ENCODE results near the gene NTN3.
A peak's percentile ranks its signal among the peaks of the same experiment; 100 is the strongest.

The NTN3 gene

DNA sequence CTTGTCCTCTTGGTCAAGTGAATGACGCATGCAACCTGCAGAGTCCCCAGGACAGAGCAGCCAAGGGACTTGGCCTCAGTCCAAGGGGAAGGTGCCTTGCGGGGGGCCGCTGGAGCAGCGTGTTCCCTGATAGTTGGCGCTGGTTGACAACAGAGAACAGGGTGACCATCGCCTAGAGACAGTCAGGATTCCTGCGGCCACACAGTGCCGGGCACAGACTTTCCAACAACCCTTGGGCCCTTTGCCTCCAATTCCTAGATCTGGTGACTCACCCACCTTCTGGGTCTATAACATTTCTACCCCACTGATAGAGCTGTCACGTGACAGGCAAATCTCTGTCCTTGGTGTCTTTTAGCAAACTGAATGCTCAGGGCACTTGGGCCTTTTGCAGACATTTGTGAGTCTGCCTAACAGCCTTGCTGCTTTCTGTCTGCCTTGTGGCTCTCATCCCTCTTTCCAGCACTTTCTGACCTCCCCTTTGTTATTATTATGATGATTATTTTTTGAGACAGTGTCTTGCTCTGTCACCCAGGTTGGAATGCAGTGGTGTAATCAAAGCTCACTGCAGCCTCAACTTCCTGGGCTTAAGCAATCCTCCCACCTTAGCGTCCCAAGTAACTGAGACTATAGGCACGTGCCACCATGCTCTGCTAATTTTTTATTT, 23.0 kb upstream of the NTN3 start:
- Histone ChIP-seq H3K9me3 (replicated peaks; ENCODE audit: low read length) (no peaks in the 10 kb centered on the region), H3K27me3 (ENCODE audit: control insufficient read depth, insufficient read depth, low read length) (no peaks in the 10 kb centered on the region), H3K9ac (ENCODE audit: low read depth, low read length) (no peak overlapping the region), H3K4me3 (ENCODE audit: low read length) (no peak overlapping the region), H3K36me3 (ENCODE audit: insufficient read depth, low read length) (peaks cover 58% of the 10 kb centered on the region), H3K4me2 (ENCODE audit: low read length) (no peak overlapping the region), H3K4me1 (ENCODE audit: control insufficient read depth, insufficient read depth, low read length) (peaks cover 4% of the 10 kb centered on the region)

DNA sequence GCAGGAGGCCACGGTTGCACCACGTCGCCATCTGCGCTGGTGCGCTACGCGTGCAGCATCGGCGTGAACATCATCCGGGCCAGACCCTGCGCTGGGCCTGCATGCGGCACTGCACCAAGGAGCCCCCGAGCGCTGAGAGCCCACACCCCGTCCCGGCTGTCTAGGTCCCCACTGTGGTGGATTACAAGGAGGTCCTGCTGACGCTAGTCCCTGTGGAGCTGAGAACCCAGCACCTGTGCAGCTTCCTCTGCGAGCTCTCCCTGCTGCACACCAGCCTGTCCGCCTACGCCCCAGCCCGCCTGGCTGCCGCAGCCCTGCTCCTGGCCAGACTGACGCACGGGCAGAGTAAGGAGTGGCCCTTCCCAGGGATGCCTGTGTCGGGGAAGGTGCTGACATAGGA, 22.0 kb upstream of the NTN3 start:
- peaks cover 4% of the 10 kb centered on the region for H3K4me1 ChIP-seq (ENCODE audit: control insufficient read depth, insufficient read depth, low read length)
- no peak overlapping the region for H3K9ac ChIP-seq (ENCODE audit: low read depth, low read length)
- no peaks in the 10 kb centered on the region for H3K27me3 ChIP-seq (ENCODE audit: control insufficient read depth, insufficient read depth, low read length)
- H3K4me2 ChIP-seq (ENCODE audit: low read length), result no peak overlapping the region
- H3K9me3 ChIP-seq (replicated peaks; ENCODE audit: low read length), result no peaks in the 10 kb centered on the region
- H3K36me3 ChIP-seq (ENCODE audit: insufficient read depth, low read length), result peaks cover 63% of the 10 kb centered on the region
- H3K4me3 ChIP-seq (ENCODE audit: low read length), result no peak overlapping the region

DNA sequence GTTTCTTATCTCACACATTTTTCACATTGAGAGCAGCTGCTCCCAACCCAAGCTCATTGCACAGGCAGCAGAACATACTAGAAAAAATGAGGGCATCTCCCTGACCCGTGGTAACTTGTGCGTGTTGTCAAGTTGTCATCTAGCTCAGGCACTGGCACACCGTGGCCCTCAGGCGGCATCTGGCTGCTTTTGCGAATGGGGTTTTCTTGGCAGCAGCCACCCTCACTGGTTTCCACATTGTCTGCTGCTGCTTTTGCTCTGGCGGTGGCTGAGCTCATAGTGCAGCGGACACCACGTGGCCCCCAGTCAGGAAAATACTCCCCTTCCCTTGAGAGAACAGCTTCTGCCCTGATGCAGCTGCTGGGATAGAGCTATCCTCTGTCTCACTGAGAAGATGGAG, 20.6 kb upstream of the NTN3 start:
- Histone ChIP-seq H3K36me3 (ENCODE audit: insufficient read depth, low read length) (peaks cover 53% of the 10 kb centered on the region), H3K9me3 (replicated peaks; ENCODE audit: low read length) (no peaks in the 10 kb centered on the region), H3K4me3 (ENCODE audit: low read length) (no peak overlapping the region), H3K4me2 (ENCODE audit: low read length) (no peak overlapping the region), H3K9ac (ENCODE audit: low read depth, low read length) (no peak overlapping the region), H3K27me3 (ENCODE audit: control insufficient read depth, insufficient read depth, low read length) (no peaks in the 10 kb centered on the region), H3K4me1 (ENCODE audit: control insufficient read depth, insufficient read depth, low read length) (peaks cover 4% of the 10 kb centered on the region)

DNA sequence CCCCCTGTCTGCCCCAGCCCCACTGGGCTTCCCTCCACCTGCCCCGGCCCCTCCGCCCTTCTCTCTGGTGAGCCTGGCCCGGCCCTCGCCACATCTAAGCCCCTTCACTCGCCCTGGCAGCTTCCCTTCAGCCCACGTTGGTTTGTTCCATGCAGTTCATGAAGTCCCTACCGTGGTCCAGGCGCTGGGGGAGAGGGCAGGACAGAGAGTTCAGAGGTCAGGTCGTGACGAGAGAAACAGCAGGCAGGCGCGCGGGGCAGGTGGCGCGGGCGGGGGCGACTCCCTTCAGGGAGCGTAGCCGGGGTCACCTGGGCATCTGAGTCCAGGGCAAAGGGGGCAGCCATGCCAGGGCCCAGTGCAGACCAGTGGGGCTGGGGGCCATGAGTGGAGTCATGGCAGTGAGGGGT, 20.1 kb upstream of the NTN3 start:
- no peak overlapping the region for H3K9ac ChIP-seq (ENCODE audit: low read depth, low read length)
- no peak overlapping the region for H3K4me3 ChIP-seq (ENCODE audit: low read length)
- H3K9me3 ChIP-seq (replicated peaks; ENCODE audit: low read length), result no peaks in the 10 kb centered on the region
- peaks cover 55% of the 10 kb centered on the region for H3K36me3 ChIP-seq (ENCODE audit: insufficient read depth, low read length)
- H3K4me1 ChIP-seq (ENCODE audit: control insufficient read depth, insufficient read depth, low read length), result peaks cover 4% of the 10 kb centered on the region
- H3K27me3 ChIP-seq (ENCODE audit: control insufficient read depth, insufficient read depth, low read length), result no peaks in the 10 kb centered on the region
- H3K4me2 ChIP-seq (ENCODE audit: low read length), result no peak overlapping the region

GRCh38 chr16:2451851-2452320, 19.2 kb upstream of the NTN3 start:
- H3K36me3 ChIP-seq (ENCODE audit: insufficient read depth, low read length), result peaks cover 55% of the 10 kb centered on the region

DNA sequence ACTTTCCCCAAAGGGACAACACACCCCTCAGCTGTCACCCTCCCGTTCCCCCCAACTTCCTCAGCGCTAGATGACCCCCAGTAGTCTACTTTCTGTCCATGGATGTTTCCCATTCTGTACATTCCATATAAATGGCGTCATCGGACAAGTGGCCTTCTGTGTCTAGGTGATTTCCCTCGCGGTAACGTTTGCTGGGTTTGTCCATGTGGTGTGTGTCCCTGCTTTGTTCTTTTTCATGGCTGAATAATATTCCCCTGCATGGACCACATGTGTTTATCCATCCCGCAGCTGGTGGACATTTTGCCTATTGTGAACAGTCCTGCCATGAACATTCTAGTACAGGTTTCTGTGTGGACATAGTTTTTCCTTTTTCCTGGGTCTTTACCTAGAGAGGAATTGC, 18.4 kb upstream of the NTN3 start:
- Histone ChIP-seq H3K4me2 (ENCODE audit: low read length) (no peak overlapping the region), H3K27me3 (ENCODE audit: control insufficient read depth, insufficient read depth, low read length) (no peaks in the 10 kb centered on the region), H3K4me3 (ENCODE audit: low read length) (no peak overlapping the region), H3K4me1 (ENCODE audit: control insufficient read depth, insufficient read depth, low read length) (peaks cover 3% of the 10 kb centered on the region), H3K9me3 (replicated peaks; ENCODE audit: low read length) (no peaks in the 10 kb centered on the region), H3K9ac (ENCODE audit: low read depth, low read length) (no peak overlapping the region), H3K36me3 (ENCODE audit: insufficient read depth, low read length) (peaks cover 58% of the 10 kb centered on the region)

More at GRCh38 chr16:2451851-2452320, 19.2 kb upstream of the NTN3 start:
- H3K27me3 ChIP-seq (ENCODE audit: control insufficient read depth, insufficient read depth, low read length), result no peaks in the 10 kb centered on the region
- peaks cover 4% of the 10 kb centered on the region for H3K4me1 ChIP-seq (ENCODE audit: control insufficient read depth, insufficient read depth, low read length)
- no peak overlapping the region for H3K4me2 ChIP-seq (ENCODE audit: low read length)
- no peak overlapping the region for H3K4me3 ChIP-seq (ENCODE audit: low read length)
- H3K9me3 ChIP-seq (replicated peaks; ENCODE audit: low read length), result no peaks in the 10 kb centered on the region
- H3K9ac ChIP-seq (ENCODE audit: low read depth, low read length), result no peak overlapping the region

- H3K36me3 ChIP-seq (ENCODE audit: insufficient read depth, low read length), result peaks cover 47% of the 10 kb centered on the region
- peaks cover 6% of the 10 kb centered on the region for H3K4me1 ChIP-seq (ENCODE audit: control insufficient read depth, insufficient read depth, low read length)
- H3K4me2 ChIP-seq (ENCODE audit: low read length), result no peak overlapping the region
- H3K27me3 ChIP-seq (ENCODE audit: control insufficient read depth, insufficient read depth, low read length), result no peaks in the 10 kb centered on the region
- H3K9me3 ChIP-seq (replicated peaks; ENCODE audit: low read length), result no peaks in the 10 kb centered on the region
- no peak overlapping the region for H3K4me3 ChIP-seq (ENCODE audit: low read length)
- H3K9ac ChIP-seq (ENCODE audit: low read depth, low read length), result no peak overlapping the region
Observed at GRCh38 chr16:2455081-2455845, 15.8 kb upstream of the NTN3 start.

DNA sequence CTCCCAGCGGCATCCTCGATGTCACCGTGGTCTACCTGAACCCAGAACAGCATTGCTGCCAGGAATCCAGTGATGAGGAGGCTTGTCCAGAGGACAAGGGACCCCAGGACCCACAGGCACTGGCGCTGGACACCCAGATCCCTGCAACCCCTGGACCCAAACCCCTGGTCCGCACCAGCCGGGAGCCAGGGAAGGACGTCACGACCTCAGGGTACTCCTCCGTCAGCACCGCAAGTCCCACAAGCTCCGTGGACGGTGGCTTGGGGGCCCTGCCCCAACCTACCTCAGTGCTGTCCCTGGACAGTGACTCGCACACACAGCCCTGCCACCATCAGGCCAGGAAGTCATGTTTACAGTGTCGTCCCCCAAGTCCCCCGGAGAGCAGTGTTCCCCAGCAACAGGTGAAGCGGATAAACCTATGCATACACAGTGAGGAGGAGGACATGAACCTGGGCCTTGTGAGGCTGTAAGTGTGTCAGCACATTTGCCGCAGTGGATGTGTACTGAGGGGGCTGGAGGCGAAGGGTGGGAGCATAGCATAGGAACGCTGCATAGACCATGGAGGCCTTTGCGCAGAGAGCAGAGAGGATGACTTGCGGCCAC, 14.4 kb upstream of the NTN3 start:
- Histone ChIP-seq H3K4me2 (ENCODE audit: low read length) (no peak overlapping the region), H3K9me3 (replicated peaks; ENCODE audit: low read length) (no peaks in the 10 kb centered on the region), H3K9ac (ENCODE audit: low read depth, low read length) (no peak overlapping the region), H3K4me1 (ENCODE audit: control insufficient read depth, insufficient read depth, low read length) (peaks cover 14% of the 10 kb centered on the region), H3K36me3 (ENCODE audit: insufficient read depth, low read length) (peaks cover 39% of the 10 kb centered on the region), H3K4me3 (ENCODE audit: low read length) (no peak overlapping the region), H3K27me3 (ENCODE audit: control insufficient read depth, insufficient read depth, low read length) (no peaks in the 10 kb centered on the region)

GRCh38 chr16:2457267-2457666, 13.8 kb upstream of the NTN3 start:
- H3K27me3 ChIP-seq (ENCODE audit: control insufficient read depth, insufficient read depth, low read length), result no peaks in the 10 kb centered on the region
- H3K9ac ChIP-seq (ENCODE audit: low read depth, low read length), result no peak overlapping the region
- H3K9me3 ChIP-seq (replicated peaks; ENCODE audit: low read length), result no peaks in the 10 kb centered on the region
- H3K4me3 ChIP-seq (ENCODE audit: low read length), result no peak overlapping the region
- no peak overlapping the region for H3K4me2 ChIP-seq (ENCODE audit: low read length)
- peaks cover 36% of the 10 kb centered on the region for H3K36me3 ChIP-seq (ENCODE audit: insufficient read depth, low read length)
- peaks cover 14% of the 10 kb centered on the region for H3K4me1 ChIP-seq (ENCODE audit: control insufficient read depth, insufficient read depth, low read length)

- no peak overlapping the region for H3K9ac ChIP-seq (ENCODE audit: low read depth, low read length)
- peaks cover 14% of the 10 kb centered on the region for H3K4me1 ChIP-seq (ENCODE audit: control insufficient read depth, insufficient read depth, low read length)
- peaks cover 30% of the 10 kb centered on the region for H3K36me3 ChIP-seq (ENCODE audit: insufficient read depth, low read length)
- no peaks in the 10 kb centered on the region for H3K27me3 ChIP-seq (ENCODE audit: control insufficient read depth, insufficient read depth, low read length)
- H3K4me3 ChIP-seq (ENCODE audit: low read length), result no peak overlapping the region
- no peak overlapping the region for H3K4me2 ChIP-seq (ENCODE audit: low read length)
- no peaks in the 10 kb centered on the region for H3K9me3 ChIP-seq (replicated peaks; ENCODE audit: low read length)
Observed at GRCh38 chr16:2457946-2458345, 13.2 kb upstream of the NTN3 start.

GRCh38 chr16:2458887-2459646, 12.0 kb upstream of the NTN3 start:
- H3K9ac ChIP-seq (ENCODE audit: low read depth, low read length), result peak overlapping the region; percentile 72
- no peaks in the 10 kb centered on the region for H3K27me3 ChIP-seq (ENCODE audit: control insufficient read depth, insufficient read depth, low read length)
- peaks cover 14% of the 10 kb centered on the region for H3K4me1 ChIP-seq (ENCODE audit: control insufficient read depth, insufficient read depth, low read length)
- no peaks in the 10 kb centered on the region for H3K9me3 ChIP-seq (replicated peaks; ENCODE audit: low read length)
- peaks cover 20% of the 10 kb centered on the region for H3K36me3 ChIP-seq (ENCODE audit: insufficient read depth, low read length)
- peak overlapping the region; percentile 89 for H3K4me2 ChIP-seq (ENCODE audit: low read length)
- H3K4me3 ChIP-seq (ENCODE audit: low read length), result peak overlapping the region; percentile 72

Data from skeletal muscle satellite cell (primary cell).